Measurements from ENCODE around the gene SPAG7.
A peak's percentile ranks its signal among the peaks of the same experiment; 100 is the strongest.

DNA sequence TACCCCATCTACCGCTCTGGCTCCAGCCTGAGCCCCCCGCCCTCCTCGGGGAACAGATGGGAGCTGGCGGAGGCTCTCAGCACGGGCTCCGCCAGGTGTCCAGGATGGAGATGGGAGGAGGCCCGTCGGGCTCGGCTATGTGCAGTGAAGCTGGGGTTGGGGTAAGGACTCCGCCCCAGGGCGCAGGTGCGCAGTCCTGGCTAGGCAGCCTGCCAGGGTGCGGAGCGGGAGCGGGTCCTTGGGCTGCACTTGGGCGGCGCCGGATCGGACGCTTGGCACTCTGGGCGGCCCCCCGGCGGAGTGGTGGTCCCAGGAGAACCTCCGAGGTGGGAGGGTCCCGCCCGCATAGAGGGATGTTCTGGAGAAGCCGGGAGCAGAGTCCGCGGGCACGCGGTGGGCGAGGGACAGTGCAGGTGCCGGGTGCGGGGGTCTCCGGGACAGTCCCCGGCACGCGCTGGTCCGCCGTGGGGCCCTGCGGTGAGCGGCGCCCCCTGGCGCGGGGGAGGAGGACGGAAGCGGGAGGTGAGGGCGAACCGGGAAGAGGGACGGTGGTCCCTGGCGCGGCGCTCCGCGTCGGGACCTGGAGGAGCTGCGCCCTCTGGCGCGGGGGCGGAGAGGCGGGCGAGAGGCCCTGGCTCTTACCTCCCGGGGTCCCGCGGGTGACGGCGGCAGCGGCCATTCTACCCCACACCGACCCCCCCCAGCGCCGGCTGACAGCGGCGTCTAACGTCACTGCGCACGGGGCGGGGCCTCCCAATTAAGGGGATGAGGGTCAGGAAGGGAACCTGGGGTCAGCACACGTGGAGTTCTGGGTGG lies 19.5 kb upstream of the SPAG7 start, which contains the start of gene CAMTA2:
- TF ChIP-seq CTCF (IDR thresholded peaks at IDR 0.05) (peak in 2 of 3 donors; percentile 63 to 72), POLR2A (IDR thresholded peaks at IDR 0.05) (peak; percentile 73), POLR2AphosphoS5 (IDR thresholded peaks at IDR 0.05) (peak; percentile 70 to 81 (median 75))

Measured in breast epithelium (tissue), 3 donors.